ENCODE measurements around the gene ITPRID2.
A peak's percentile ranks its signal among the peaks of the same experiment; 100 is the strongest.
"Not testable (repeated sequence)": the region's sequence is repeated elsewhere in the genome, so short reads cannot be mapped to it uniquely, and the experiment has no call there.

Gene ITPRID2

DNA sequence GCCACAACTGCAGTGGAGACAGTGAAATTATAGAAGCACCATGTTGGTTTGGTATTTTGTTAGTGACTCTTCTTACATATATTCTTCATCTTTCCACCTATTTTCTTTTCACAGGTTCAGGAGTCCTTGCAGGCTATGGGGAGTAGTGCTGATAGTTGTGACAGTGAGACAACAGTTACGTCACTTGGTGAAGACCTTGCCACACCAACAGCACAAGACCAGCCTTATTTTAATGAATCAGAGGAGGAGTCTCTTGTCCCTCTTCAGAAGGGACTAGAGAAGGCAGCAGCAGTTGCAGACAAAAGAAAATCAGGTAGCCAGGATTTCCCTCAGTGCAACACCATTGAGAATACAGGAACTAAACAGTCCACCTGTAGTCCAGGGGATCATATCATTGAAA lies 23.6 kb downstream of the ITPRID2 start:
- DNase-seq (ENCODE audit: low read depth in 1 of 2, low spot score in 1 of 2), result no peak

- no peak for DNase-seq (ENCODE audit: low read depth in 1 of 2, low spot score in 1 of 2)
These were observed 25.5 kb downstream of the ITPRID2 start for GRCh38 chr2:181916726-181917718.

GRCh38 chr2:181918188-181918587 lies 26.7 kb downstream of the ITPRID2 start:
- no peak for DNase-seq (ENCODE audit: low read depth in 1 of 2, low spot score in 1 of 2)

DNA sequence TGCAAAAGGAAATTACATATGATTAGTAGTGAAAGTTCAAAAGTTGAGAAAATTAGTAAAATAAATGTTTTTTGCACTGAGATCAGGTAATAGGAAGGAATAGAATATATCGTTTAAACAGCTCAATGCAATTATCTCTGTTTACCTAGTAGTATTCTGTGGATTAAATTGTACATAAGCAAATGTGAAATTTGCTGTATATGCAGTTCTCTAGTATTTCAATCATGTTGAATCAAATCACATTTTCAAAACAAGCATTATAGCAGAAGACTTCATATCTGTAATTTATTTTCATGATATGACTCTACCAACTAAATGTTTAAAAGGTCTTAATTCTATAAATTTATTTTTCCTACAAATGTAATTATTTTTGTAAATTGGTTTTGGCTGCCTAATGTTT lies 31.6 kb downstream of the ITPRID2 start:
- no peak for DNase-seq (ENCODE audit: low read depth in 1 of 2, low spot score in 1 of 2)

GRCh38 chr2:181924336-181924735 lies 32.8 kb downstream of the ITPRID2 start:
- DNase-seq (ENCODE audit: low read depth in 1 of 2, low spot score in 1 of 2), result no peak

DNA sequence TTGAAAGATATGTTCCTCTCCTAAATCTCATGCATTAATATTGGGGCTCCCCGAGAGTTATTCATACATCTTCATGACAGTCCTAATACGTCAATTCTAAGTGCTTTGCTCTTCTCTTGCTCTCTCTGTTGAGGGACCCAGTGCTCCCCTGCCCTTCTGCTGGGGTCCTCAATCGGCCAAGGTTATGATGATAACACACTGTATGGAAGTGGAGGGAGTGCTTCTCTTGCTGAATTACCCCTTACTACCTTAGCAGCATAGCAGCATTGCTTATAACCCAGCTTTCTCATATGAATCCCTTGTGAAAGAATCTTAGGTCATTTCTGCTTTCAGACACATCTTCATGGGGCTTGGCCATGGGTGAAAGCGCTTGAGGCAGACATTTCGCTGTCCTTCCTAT lies 43.2 kb downstream of the ITPRID2 start:
- no peak for DNase-seq (ENCODE audit: low read depth in 1 of 2, low spot score in 1 of 2)

DNA sequence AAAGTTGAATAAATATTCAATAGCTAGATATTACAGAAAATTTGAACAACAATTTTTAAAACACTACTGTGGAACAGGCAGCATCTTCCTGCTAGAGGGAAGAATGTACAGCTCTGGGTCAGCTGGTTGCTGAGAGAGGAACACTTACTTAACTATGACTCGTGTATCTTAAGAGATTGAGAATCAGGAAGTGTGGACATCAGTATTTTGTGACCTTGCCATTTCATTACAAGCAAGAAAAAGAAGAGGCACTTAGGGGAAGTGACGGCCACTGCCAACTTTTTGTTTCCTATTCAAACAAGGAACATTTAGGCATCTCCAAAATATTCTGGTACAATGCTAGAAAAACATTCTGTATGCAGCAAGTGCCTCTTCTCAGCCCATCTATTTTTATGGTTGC lies 45.9 kb downstream of the ITPRID2 start:
- DNase-seq (ENCODE audit: low read depth in 1 of 2, low spot score in 1 of 2), result no peak

GRCh38 chr2:181943411-181944124 lies 52.0 kb downstream of the ITPRID2 start:
- DNase-seq (ENCODE audit: low read depth in 1 of 2, low spot score in 1 of 2), result no peak

- no peak for DNase-seq (ENCODE audit: low read depth in 1 of 2, low spot score in 1 of 2)
These were observed 52.8 kb downstream of the ITPRID2 start for GRCh38 chr2:181944164-181944913.

DNA sequence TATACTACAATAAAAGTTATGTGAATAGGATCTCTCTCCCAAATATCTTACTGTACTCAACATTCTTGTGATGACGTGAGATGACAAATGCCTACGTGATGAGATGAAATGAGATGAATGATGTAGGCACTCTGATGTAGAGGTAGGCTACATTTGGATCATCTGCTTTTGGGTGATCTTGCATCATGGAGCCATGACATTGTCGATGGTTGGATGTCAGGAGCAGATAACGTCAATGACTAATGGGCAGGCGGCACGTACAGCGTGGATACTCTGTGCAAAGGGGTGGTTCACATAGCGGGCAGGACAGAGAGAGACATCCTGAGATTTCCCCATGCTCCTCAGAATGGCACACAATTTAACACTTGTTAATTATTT lies 53.4 kb downstream of the ITPRID2 start:
- no peak for DNase-seq (ENCODE audit: low read depth in 1 of 2, low spot score in 1 of 2)

DNA sequence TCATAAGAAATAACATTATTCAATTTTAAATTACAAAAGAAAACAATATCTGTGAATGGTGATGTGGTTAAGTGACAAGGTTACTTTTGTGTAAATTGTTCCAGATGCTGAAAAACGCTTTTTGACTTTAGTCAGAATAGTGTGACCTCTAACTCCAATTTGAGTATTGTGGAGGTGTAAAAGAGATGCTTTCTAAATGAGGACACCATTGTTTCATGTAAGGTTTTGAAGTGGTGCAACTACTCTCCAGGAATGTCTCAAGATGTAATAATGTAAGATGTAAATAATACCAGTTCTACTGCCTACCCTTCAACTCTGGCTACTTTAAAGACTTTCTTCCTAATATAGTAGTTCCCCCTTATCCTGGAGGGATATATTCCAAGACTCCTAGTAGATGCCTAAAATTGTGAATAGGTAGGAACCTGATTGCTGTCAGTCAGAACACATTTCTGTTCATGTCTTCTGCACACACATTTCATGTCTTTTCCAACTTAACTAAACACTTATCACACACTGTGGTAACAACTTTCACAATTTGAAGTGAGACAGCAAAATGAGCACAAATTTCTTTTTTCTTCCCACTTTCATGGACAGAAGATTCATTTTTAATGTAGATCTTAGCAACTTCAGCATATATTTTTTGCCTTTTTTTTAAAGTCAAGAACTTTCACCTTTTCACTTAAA lies 55.1 kb downstream of the ITPRID2 start:
- no peak for DNase-seq (ENCODE audit: low read depth in 1 of 2, low spot score in 1 of 2)

GRCh38 chr2:181947273-181947672 lies 55.7 kb downstream of the ITPRID2 start:
- DNase-seq (ENCODE audit: low read depth in 1 of 2, low spot score in 1 of 2), result no peak

DNA sequence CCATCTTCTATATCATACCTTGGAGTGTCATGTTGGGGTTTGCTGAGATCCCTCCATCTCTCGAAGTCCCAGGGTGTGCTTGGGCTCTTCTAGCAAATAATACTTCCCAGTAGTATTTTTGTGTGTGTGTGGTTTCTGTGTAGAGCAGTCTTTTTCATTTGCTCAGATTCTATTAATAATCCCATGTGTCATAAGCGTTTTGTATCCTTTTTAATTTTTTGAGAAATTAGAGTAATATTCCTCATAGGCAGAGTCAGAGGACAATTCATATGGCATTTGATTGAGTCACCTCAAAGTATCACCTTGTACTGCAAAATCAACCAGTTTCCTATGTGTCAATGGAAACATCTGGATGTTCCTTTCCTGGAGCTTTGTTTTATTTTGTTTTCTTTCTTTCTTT lies 56.7 kb downstream of the ITPRID2 start:
- DNase-seq (ENCODE audit: low read depth in 1 of 2, low spot score in 1 of 2), result no peak

GRCh38 chr2:181949047-181949446 lies 57.5 kb downstream of the ITPRID2 start:
- no peak for DNase-seq (ENCODE audit: low read depth in 1 of 2, low spot score in 1 of 2)

DNA sequence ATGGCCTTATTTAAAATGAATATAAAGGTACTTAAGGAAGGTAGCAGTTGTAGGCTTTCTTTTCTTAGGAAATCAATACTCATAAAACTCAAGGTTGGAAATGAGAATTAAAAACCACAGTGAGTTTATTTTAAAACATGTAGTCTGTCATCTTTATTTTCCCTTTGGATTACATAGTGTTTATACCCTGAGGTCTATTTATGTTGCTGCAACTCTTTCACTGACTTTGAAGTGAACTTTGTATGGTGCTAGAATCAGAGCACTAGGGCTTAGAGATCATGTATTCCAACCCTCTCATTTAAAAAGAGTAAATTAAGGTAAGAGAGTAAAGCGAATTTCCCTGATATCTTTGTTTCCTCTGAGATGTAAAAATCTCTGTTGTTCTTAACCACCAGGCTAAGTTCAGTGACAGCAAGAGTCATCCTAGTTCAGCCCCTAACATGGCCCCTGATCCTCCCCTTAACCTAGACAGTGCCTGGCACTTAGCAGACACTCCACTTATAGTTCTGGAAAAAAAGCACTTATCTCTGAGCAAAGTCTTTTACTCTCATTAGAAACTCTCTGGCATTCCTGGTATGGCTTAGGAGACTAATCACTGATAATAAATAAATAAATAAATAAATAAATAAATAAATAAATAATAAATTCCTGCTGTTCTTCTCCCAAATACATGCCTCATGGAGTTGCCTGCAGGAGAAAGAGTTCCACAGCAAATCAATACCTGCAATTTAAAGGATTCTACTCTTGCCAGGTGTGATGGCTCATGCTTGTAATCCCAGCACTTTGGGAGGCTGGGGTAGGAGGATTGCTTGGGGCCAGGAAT lies 61.1 kb downstream of the ITPRID2 start:
- DNase-seq (ENCODE audit: low read depth in 1 of 2, low spot score in 1 of 2), result no peak

DNA sequence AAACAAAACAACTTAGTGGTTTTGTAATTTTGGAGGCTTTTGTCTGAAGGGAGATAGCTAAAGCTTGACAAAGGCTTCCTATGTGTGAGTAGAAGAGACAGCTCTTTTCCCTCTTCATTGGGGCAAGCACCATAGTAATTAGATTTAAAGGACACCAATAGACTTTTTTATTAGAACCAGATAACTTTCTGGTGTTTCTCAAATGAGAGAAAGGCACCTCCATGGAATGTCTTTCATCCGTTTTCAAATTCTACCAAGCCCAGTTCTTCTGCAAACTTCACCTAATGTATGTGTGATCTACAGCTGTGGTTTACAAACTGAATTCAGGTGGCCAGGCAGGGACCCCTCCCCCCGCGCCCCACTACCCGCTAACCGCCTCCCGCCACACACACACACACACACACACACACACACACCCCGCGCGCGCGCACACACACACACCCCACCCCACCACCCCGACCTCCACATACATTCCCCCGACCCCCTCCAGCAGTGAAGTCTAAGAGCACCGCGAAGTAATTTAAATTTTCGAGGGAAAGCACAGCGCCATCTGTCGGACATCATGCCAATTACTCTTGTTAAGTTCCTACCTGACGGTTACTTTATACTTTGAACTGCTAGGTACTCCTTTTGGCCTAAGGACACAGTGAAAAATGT lies 62.5 kb downstream of the ITPRID2 start:
- peak; percentile 22 to 49 for DNase-seq (ENCODE audit: low read depth in 1 of 2, low spot score in 1 of 2)

DNA sequence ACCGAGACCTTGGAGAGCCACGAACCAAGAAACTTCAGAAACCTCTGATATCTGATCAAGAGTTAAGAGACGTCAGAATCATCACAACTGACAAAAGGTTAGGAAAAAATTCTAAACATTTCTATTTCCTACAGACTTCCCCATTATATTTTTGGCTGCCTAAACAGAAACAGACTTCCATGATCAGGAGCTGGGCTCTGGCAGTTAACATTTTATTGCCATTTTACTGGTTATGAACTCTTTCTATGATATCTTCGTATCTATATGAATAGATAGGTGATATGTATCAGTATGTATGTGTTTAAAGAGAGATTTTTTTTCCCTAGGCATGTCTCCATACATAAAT lies 63.0 kb downstream of the ITPRID2 start:
- no peak for DNase-seq (ENCODE audit: low read depth in 1 of 2, low spot score in 1 of 2)

DNA sequence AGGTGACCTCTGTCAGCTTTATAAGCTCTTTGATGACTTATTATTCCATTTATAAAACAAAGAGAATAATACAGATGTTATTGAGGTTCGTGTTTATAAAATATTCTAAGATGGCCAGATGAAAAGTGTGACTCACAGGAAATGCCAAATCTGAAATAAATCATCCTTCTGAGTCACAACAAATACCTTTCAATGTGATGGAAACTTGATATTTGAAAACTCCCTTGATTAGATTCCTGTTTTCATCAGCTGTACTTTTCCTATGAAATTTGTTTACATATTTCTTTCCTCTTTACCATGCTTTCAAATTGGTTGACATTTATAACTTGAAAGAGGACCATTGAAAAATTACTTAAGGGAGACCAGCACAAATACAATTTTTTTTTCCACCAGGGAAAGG lies 63.5 kb downstream of the ITPRID2 start:
- no peak for DNase-seq (ENCODE audit: low read depth in 1 of 2, low spot score in 1 of 2)

GRCh38 chr2:181955866-181956265 lies 64.3 kb downstream of the ITPRID2 start:
- DNase-seq (ENCODE audit: low read depth in 1 of 2, low spot score in 1 of 2), result not testable (repeated sequence)

- no peak for DNase-seq (ENCODE audit: low read depth in 1 of 2, low spot score in 1 of 2)
These were observed 66.1 kb downstream of the ITPRID2 start for GRCh38 chr2:181957668-181958067.
